ENCODE measurements around the gene SYNDIG1. TPM values are rescaled to one million over a fixed set of nuclear protein-coding genes. Genes with fewer than 3 reads are reported as not detected.

SYNDIG1 gene
- total and polyA plus RNA-seq, 2 of the 4 experiments (the other 2 are of a cell fraction): not detected

GRCh38 chr20:24588047-24588635 lies 118.7 kb downstream of the SYNDIG1 start:
- Histone ChIP-seq H4K5ac (ENCODE audit: low read depth, low read length) (no peak overlapping the region), H3K23ac (ENCODE audit: low read depth, low read length) (no peak overlapping the region), H3K4me1 (ENCODE audit: control insufficient read depth, insufficient read depth, low read length) (no peaks in the 10 kb centered on the region), H4K8ac (ENCODE audit: low read depth in 2 of 2, low read length in 2 of 2) (no peak overlapping the region), H2BK5ac (ENCODE audit: low read depth, low read length, poor library complexity, severe bottlenecking) (no peak overlapping the region), H3K4me3 (ENCODE audit: insufficient read depth, low read depth, low read length) (no peak overlapping the region), H3K4me2 (ENCODE audit: low read depth, low read length) (no peak overlapping the region), H3K79me1 (ENCODE audit: low read depth in 1 of 2, low read length in 2 of 2) (no peaks in the 10 kb centered on the region), H4K91ac (ENCODE audit: insufficient read depth, low read depth, low read length) (no peak overlapping the region), H2BK120ac (ENCODE audit: low read depth, low read length) (no peak overlapping the region), H3K56ac (ENCODE audit: extremely low read depth, insufficient read depth, low read length) (no peak overlapping the region), H2BK15ac (ENCODE audit: low read depth, low read length) (no peak overlapping the region), H3K18ac (ENCODE audit: low read depth, low read length) (no peak overlapping the region), H3K9me3 (ENCODE audit: control insufficient read depth, insufficient read depth, low read length) (no peaks in the 10 kb centered on the region), H2AK9ac (replicated peaks; ENCODE audit: low read depth, low read length, poor library complexity) (no peak overlapping the region), H4K20me1 (ENCODE audit: insufficient read depth, low read length) (no peaks in the 10 kb centered on the region), H3K9ac (ENCODE audit: low read depth, low read length) (no peak overlapping the region), H2AK5ac (ENCODE audit: low read depth, low read length) (no peak overlapping the region), H3K14ac (replicated peaks; ENCODE audit: low read depth, low read length) (no peak overlapping the region), H3K4ac (ENCODE audit: low read depth, low read length) (no peak overlapping the region), H3K27me3 (ENCODE audit: control insufficient read depth, insufficient read depth, low read length) (peaks cover 14% of the 10 kb centered on the region), H2AFZ (replicated peaks; ENCODE audit: low read length, poor library complexity) (no peak overlapping the region), H3K9me1 (ENCODE audit: insufficient read depth, low read length) (no peaks in the 10 kb centered on the region), H3K36me3 (ENCODE audit: control insufficient read depth, insufficient read depth, low read length) (no peaks in the 10 kb centered on the region), H2BK20ac (ENCODE audit: low read depth, low read length) (no peak overlapping the region), H3K27ac (ENCODE audit: insufficient read depth, low read length) (no peak overlapping the region)
- DNase-seq (no peak), ATAC-seq (ENCODE audit: low read depth) (no peak)
- CTCF ChIA-PET: no interaction called here
- dilution Hi-C loops (cut with HindIII; ENCODE audit: low sequenced_read_pairs, unreplicated experiment): no loop called here
- WGBS, 2 experiments (ENCODE audit: extremely low coverage in 2 of 2, insufficient read length in 1 of 2): no CpG with 5 or more reads among the region's 6 CpGs
- TF ChIP-seq FOS (IDR thresholded peaks at IDR 0.05; ENCODE audit: low read depth, low read length) (no peak), CHD1 (IDR thresholded peaks at IDR 0.05; ENCODE audit: low read depth, low read length) (no peak), MXI1 (IDR thresholded peaks at IDR 0.05; ENCODE audit: borderline replicate concordance, low read depth, low read length) (no peak), ELK1 (IDR thresholded peaks at IDR 0.05; ENCODE audit: borderline replicate concordance, low read depth, low read length) (no peak), SMC3 (IDR thresholded peaks at IDR 0.05; ENCODE audit: low read depth, low read length) (no peak), MAFK (IDR thresholded peaks at IDR 0.05; ENCODE audit: low read depth, low read length) (no peak), RAD21 (IDR thresholded peaks at IDR 0.05; ENCODE audit: low read length) (no peak), NFE2L2 (IDR thresholded peaks at IDR 0.05; ENCODE audit: low read depth, low read length) (no peak), POLR2A (IDR thresholded peaks at IDR 0.05; ENCODE audit: low read depth, low read length) (no peak), MAZ (IDR thresholded peaks at IDR 0.05; ENCODE audit: borderline replicate concordance, low read depth, low read length) (no peak), RCOR1 (IDR thresholded peaks at IDR 0.05; ENCODE audit: insufficient replicate concordance, low read length) (no peak), CEBPB (IDR thresholded peaks at IDR 0.05; ENCODE audit: low read depth, low read length) (no peak), BHLHE40 (IDR thresholded peaks at IDR 0.05; ENCODE audit: low read depth, low read length) (no peak), RFX5 (IDR thresholded peaks at IDR 0.05; ENCODE audit: low read depth, low read length) (no peak)
- TF ChIP-seq, protein P1, sequence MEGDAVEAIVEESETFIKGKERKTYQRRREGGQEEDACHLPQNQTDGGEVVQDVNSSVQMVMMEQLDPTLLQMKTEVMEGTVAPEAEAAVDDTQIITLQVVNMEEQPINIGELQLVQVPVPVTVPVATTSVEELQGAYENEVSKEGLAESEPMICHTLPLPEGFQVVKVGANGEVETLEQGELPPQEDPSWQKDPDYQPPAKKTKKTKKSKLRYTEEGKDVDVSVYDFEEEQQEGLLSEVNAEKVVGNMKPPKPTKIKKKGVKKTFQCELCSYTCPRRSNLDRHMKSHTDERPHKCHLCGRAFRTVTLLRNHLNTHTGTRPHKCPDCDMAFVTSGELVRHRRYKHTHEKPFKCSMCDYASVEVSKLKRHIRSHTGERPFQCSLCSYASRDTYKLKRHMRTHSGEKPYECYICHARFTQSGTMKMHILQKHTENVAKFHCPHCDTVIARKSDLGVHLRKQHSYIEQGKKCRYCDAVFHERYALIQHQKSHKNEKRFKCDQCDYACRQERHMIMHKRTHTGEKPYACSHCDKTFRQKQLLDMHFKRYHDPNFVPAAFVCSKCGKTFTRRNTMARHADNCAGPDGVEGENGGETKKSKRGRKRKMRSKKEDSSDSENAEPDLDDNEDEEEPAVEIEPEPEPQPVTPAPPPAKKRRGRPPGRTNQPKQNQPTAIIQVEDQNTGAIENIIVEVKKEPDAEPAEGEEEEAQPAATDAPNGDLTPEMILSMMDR (conservative IDR thresholded peaks at IDR 0.05; ENCODE audit: low read depth, low read length): no peak
- TF ChIP-seq, protein P2, sequence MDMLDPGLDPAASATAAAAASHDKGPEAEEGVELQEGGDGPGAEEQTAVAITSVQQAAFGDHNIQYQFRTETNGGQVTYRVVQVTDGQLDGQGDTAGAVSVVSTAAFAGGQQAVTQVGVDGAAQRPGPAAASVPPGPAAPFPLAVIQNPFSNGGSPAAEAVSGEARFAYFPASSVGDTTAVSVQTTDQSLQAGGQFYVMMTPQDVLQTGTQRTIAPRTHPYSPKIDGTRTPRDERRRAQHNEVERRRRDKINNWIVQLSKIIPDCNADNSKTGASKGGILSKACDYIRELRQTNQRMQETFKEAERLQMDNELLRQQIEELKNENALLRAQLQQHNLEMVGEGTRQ (IDR thresholded peaks at IDR 0.05; ENCODE audit: low read depth, low read length): no peak
- BruUV-seq (replicated peaks): no TSS peak
- intact Hi-C loops (cut with micrococcal nuclease): no loop called here
- POLR2A ChIA-PET (ENCODE audit: unreplicated experiment): no interaction called here
- in situ Hi-C loops (cut with MboI; ENCODE audit: low sequenced_read_pairs): no loop called here

All from IMR-90 (cell line).